COR-L47 (cell line): ENCODE data around the gene TNFRSF11A.
A peak's percentile ranks its signal among the peaks of the same experiment; 100 is the strongest.

Experiments used
- DNase-seq: peaks from one replicate; lab custom pipeline; 2025; lab: John Stamatoyannopoulos, UW

TNFRSF11A gene

GRCh38 chr18:62325806-62326645, 916 bp downstream of the TNFRSF11A start:
- DNase-seq = peak; percentile 28

GRCh38 chr18:62326646-62327348, 1.7 kb downstream of the TNFRSF11A start:
- DNase-seq = no peak

- DNase-seq = no peak
Observed at GRCh38 chr18:62327977-62328376, 2.9 kb downstream of the TNFRSF11A start.

DNA sequence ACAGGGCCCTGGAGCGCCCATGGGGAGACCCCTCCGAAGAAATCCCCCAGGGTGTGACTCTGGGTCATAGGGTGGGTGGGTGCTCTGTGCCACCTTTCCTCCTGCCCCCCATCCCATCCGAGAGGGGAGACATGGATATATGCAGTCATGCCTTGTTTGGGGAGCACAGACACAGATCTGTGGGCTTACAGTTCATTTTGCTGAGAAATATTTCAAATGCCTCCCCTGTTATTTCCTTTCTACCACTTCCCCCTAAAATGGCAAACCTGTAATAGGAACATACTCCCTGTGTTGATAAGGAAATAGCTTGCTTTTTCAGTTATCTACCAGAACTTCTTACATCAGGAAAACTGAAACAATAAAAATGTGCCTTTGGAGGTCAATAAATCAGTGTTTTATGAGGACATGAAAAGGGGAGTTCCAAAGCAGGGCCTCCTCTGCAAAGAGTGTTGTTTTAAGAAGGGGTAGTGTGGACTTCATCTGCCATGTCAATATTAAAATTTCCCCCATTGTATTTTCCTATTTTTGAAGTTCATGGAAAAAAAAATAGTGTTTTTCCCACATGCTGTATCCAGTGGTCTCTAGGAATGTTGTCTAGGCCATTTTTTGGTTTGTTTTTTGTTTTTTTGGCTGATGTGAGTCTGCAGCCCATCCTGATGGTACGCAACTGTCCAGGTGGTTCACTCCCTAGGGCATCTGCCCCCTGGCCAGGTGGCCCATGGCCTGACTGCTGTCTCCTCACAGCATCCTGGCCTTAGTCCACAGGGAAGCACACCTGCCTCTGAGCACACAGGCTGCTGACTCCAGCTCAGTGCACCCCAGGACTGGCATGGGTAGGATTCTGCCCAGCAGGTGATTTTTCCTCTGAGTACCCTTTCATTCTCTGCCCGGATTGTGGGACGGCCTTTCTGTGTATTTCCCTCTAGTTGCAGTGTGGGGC, 3.7 kb downstream of the TNFRSF11A start:
- peak; percentile 67 for DNase-seq

DNA sequence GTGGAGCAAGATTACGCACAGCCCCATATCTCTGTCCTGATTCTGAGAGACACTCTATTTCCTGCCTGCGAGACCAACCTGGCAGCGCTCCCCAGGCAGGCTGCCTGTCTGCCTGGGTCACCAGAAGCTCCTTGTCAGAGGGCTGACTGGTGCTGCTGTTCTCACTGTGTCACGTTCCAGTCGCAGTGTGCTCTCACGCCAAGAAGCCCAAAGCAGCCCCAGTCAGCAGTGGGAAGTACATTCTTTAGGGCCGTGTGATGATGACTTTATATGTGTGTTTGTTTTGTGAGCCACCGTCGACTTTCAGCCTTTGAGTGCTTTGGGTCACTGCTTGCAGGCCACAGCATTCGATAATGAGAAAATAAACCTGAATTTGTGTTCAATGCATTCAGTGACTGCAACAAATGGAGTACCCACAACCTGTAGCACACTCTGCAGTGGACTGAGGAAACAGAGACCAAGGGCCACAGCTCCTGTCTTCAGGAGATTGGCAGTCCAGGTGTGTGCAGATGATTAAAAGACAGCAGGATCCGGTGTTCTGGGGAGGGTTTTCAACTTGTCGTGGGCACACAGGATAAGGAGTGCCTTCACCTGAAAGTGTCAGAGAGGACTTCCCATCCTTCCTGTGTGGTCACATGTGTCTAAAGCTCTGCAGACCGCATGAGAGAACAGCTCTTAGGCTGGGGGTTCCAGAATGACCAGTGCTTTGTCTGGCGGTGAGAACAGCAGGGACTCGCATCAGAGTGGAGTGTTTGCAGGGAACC, 4.8 kb downstream of the TNFRSF11A start:
- DNase-seq = no peak

DNA sequence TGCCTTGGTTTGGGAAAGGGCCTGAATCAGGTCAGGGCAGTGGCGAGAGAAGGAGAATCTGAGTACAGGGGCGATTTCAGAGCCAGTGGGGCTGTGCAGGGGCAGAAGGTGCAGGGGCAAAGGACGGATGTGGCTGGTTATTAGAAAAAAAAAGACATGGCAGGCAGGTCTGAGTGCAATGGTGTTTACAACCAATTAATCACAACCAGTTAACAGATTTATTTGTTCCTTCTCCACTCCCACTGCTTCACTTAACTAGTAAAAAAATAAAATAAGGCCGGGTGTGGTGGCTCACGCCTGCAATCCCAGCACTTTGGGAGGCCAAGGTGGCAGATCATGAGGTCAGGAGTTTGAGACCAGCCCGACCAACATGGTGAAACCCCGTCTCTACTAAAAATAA, 5.5 kb downstream of the TNFRSF11A start:
- no peak for DNase-seq

GRCh38 chr18:62331581-62332356, 6.7 kb downstream of the TNFRSF11A start:
- DNase-seq = no peak

DNA sequence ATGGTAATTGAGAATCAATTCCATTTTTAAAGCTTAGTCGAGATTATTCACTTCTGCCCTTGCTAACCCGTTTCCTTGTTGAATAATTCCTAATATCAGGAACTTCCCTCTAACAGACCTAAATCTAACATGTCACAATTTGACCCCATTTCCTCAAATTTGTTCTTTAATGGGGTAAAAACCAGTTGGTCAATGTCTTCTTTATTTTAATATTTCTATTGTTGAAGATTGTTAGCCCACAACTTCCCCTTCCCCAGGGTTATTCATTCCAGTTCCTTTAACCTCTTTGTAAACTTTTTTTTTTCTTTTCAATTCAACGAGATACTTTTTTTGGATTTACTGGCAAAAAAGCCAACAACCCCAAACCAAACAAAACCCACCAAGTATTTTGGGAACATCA, 7.3 kb downstream of the TNFRSF11A start:
- no peak for DNase-seq

DNA sequence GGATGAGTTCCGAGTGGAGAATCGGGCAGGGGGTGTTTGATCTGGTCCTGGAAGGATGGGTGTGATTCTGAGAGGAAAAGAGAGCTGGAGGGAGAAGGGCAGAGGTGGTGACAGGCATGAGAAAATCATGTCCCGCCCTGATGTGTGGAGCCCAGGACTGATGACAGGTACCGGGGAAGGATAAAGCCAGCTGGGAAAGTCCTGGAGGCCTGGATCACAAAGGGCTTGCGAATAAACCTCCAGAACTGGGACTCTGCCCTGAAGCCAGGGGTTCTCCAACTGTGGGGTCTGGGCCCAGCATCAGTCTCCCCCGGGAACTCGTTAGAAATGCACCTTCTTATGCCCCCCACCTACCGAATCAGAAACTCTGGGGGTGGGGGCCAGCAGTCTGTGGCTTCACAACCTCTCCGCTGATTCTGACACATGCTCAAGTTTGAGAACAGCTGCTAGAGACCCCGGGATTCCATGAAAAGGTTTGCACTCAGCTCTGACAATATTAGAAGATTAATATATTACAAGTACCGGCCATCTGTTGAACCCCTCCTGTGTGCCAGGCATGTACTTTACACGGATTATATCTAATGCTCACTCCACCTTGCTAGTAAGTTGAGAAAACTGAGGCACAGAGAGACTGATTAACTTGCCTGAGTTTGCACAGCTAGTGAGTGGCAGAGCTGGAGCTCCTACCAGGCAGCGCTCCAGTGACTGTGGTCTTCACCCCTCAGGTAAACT, 8.0 kb downstream of the TNFRSF11A start:
- no peak for DNase-seq

- DNase-seq = no peak
Observed at GRCh38 chr18:62334120-62334519, 9.0 kb downstream of the TNFRSF11A start.

DNA sequence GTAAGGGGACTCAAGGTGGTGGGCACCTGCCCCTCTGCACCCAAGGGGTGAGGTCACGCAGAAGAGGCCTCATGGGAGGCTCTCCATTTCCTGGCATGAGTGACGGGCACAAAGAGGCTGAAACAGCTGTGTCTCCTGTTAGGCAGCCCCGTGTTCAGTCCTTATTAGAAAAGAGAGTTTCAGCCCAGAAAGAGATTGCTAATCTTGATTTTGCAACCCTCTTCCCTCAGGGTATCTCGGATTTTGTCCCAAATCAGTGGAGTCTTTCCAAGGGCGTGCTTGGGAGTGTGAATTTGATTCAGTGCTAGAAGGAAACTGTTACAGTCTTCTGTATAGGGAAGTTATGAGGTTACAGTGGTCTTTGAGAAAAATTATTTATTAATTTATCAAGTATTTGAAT, 10.4 kb downstream of the TNFRSF11A start:
- no peak for DNase-seq

GRCh38 chr18:62336618-62337017, 11.5 kb downstream of the TNFRSF11A start:
- no peak for DNase-seq

DNA sequence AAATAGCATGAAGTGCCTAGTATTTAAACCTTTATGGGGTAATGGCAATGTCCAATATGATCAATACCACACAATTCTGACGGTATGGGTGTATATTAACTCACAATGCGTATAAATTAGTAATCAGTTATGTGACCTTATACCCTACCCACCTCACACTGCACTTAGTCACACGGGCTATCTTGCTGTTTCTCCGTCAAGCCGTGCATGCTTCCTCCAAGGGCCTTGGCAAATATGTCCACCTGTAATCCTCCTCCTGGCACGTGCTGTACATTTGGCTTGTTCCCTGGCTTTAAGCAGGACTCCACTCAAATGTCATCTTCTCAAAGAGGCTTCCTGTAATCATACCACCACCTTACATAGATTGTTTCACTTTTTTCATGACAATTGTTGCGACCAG, 12.2 kb downstream of the TNFRSF11A start:
- no peak for DNase-seq

DNA sequence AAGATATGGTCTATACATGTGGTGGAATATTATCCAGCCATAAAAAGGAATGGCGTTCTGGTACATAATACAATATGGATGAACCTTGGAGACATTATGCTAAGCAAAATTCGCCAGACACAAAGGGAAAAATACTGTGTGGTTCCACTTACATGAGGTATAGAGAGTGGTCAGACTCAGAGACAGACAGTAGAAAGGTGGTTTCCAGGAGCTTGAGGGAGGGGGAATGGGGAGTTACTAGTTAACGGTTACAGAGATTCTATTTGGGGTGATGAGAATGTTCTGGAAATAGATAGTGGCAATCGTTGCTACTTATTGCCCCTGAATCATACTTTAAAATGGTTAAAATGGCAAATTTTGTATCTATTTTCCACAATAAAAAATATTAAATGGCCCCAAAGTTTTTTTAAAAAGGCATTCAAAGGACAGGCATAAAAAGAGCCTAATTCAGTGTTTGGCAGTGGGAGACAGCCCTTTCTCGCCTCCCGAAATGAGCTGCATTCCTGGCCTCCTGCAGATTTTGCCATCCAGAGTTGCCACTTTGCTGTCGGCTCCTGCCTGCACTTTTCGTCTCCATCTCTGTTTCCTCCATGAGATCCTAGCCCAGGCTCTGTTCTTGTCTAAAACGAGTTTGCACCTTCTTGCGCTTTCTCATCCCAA, 13.5 kb downstream of the TNFRSF11A start:
- no peak for DNase-seq

GRCh38 chr18:62339106-62339988, 14.2 kb downstream of the TNFRSF11A start:
- no peak for DNase-seq

DNA sequence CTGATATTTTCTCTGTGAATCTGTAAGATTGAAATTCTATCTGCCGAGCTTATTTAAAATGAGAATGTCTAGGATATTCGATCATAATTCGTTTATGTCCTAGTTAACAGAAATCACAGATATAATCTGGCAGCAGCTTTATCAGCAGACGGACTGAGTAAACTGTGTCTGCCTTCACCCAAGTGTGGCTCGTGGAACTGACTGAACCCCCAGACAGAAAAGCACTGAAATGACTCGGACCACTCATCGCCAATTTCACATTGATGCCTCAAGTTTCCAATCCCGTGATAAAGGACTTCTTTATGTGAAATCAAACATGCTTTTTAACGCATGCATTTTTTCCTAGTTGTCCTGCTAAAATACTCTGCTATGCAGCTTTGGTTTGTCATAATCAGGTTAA, 15.9 kb downstream of the TNFRSF11A start:
- DNase-seq = no peak

DNA sequence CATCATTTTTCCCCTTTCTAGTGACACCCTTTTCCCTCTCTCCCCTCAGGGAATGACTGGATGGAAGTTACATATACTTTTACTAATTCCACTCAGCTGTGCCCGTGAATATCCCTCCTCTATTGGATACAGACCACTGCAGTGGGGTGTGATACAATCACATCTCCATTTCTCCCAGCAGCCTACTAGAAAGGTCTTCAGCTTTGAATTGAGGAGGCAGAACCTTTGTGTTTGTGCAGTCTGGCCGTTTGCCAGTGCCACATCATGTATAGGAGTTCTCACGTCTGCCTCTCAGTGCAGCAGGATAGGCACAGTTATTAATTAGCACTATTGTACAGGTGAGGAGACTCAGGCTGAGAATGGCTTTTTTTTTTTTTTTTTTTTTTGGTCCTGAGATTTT, 16.4 kb downstream of the TNFRSF11A start:
- peak; percentile 72 for DNase-seq

DNA sequence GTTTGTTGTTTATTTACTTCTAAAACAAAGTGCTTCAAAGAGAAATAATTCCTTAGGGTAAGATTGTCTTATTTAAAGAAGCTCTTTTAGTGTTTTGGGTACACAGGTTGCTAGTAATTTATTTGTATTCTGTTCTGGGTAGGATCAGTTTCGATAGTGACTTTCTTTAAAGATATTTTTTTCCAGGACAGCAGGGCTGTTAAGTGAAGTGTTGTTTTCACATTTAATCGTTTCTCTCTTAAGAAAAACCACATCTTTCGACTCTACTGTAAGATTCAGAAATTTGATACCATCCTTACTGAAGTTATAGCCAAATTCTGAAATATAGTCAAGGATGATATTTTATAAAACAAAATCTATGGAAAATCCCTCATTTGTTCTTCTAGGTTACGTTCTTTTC, 17.8 kb downstream of the TNFRSF11A start:
- no peak for DNase-seq

DNA sequence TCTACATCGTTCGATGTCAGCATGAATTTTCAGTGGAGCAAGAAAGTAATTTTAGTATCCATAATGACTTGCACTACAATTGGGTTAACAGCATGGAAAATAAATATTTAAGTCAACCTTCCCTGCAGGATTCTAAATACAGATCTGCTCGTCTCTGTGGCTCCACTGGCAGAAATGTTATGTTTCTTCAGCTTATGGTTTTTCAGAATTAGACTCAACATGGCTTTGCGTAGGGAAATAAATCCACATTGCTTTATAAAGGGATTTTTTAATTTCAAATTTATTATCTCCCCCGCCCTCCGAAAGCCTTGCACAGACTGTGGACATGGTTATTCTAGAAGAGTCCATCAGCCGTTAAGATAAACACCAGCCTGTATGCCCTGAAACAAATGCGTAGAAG, 18.2 kb downstream of the TNFRSF11A start:
- DNase-seq = no peak
